Activated CD4-positive, alpha-beta memory T cell treated with anti-CD3 and anti-CD28 coated beads, Interleukin-2, amount 10 ng/mL, durations not matched to agents 7 days and 5 days (primary cell): ENCODE measurements around the gene LAMB3. TPM values are rescaled to one million over a fixed set of nuclear protein-coding genes. Genes with fewer than 3 reads are reported as not detected.
A peak's percentile ranks its signal among the peaks of the same experiment; 100 is the strongest.

Experiments used
- CTCF ChIA-PET: fragments of 350-600 bp; sonication (Branson Sonifier 250); formaldehyde crosslinking; loops from one replicate; lab custom pipeline; 2021; ENCODE audit warnings: antibody characterized with exemption, inconsistent platforms; lab: Charles Lee
- POLR2A ChIA-PET: fragments of 350-600 bp; sonication (Branson Sonifier 250); formaldehyde crosslinking; loops from one replicate; lab custom pipeline; 2021; ENCODE audit warnings: antibody characterized with exemption; lab: Charles Lee
- DNase-seq: peaks from one replicate; pipeline ENCODE4 v3.0.0-alpha.2; 2020
- H3K27ac Mint-ChIP-seq: one replicate; pipeline ENCODE4 v1.8.0; 2021; ENCODE audit warnings: mild to moderate bottlenecking, mixed read lengths
- H3K27me3 Mint-ChIP-seq: one replicate; pipeline ENCODE4 v1.8.0; 2021; ENCODE audit warnings: mixed read lengths
- H3K36me3 Mint-ChIP-seq: one replicate; pipeline ENCODE4 v1.8.0; 2021; ENCODE audit warnings: low read depth, mixed read lengths
- H3K4me1 Mint-ChIP-seq: one replicate; pipeline ENCODE4 v1.8.0; 2021; ENCODE audit warnings: mixed read lengths
- H3K4me3 Mint-ChIP-seq: one replicate; pipeline ENCODE4 v1.8.0; 2021; ENCODE audit warnings: mild to moderate bottlenecking, mixed read lengths
- H3K9me3 Mint-ChIP-seq: one replicate; pipeline ENCODE4 v1.8.0; 2021; ENCODE audit warnings: mixed read lengths
- total RNA-seq, 2 experiments: library from RNA; stranded (reverse); gene quantifications; one replicate each; pipeline ENCODE4 v1.2.3, GENCODE V29; 2021

The LAMB3 gene
- total RNA-seq, 2 experiments from 2014 or later = 4.2 to 4.4 TPM

DNA sequence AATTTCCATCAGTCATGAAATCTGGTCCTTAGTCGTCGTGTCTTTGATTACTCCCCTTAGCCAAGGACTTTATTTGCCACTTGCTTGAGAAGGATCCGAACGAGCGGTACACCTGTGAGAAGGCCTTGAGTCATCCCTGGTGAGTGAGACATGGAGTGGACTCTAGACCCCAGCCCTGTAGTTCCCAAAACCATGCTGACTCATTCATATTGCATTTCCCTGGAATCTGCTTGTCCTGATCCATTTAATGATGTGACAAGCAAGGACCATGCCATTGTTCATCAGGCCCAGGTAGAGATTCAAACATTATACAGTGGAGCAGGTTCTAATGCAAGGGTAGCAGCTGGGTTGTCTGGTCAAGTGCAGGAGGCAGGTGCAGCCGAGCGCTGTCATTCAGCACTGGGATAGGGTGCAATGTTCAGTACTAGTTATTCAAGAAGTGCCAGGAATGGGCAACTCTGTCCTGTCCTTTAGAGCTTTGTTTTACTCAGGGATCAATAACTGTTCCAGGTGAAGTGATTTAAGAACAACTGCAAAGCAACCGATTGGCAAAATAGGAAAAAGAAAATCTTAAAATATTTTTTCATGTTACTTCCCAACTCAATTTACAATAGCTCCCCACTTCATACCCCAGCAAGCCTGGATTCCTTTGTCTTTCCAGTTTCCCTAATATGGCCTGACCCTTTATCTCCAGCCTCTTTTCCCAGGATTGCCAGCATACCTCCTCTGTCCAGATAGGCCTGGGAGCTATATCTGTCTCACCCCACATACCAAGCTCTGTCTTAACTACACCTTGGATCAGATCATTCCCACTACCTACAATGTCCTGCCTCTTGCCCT lies 42.2 kb downstream of the LAMB3 start:
- H3K36me3 Mint-ChIP-seq = peaks cover 3% of the 10 kb centered on the region
- no peaks in the 10 kb centered on the region for H3K27me3 Mint-ChIP-seq
- CTCF ChIA-PET = interaction anchor here (1.0 to 1.7 kb wide), 4 partner anchors 14 to 167 kb away, joined by 3 to 5 read pairs (median 4); no protein-coding TSS in a partner anchor
- no peaks in the 10 kb centered on the region for H3K9me3 Mint-ChIP-seq
- H3K27ac Mint-ChIP-seq = no peak overlapping the region
- POLR2A ChIA-PET = no interaction called here
- no peak overlapping the region for H3K4me3 Mint-ChIP-seq
- peaks cover 27% of the 10 kb centered on the region for H3K4me1 Mint-ChIP-seq
- DNase-seq = no peak

DNA sequence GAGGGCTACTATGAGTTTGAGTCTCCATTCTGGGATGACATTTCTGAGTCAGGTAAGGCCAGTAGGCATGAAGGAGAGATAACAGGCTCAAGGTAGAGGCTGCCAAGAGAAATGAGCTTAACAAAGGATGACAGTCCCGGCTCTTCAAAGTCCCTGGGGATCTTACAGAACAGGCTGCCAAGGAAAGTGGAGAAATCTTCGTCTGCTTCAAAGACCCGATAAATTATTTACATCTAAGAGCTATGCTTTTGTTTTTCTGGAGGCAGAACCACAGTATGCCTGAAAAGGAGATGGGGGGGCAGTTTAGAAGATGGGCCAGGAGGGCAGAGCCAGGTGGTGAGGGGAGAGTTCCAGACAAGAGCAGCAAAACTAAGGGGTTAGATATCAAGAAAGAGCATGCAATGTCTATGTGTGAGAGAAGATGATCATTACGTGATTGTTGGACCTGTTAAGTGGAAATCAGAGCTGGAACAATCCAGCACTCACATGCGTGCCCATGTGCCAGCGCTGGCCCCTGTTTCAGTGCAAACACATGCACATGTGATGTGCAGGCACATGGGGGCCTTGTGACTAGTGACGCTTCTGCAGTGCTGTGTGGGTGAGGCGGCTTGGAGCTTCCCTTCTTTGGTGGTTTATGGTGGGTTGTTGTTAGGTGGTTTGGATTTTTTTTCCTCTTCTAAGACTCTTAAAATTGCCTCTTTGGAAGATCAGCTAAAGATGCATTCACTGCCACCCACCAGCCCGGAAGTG lies 43.0 kb downstream of the LAMB3 start:
- POLR2A ChIA-PET = no interaction called here
- Mint-ChIP-seq H3K4me3 (no peak overlapping the region), H3K4me1 (peaks cover 30% of the 10 kb centered on the region), H3K9me3 (no peaks in the 10 kb centered on the region), H3K27me3 (no peaks in the 10 kb centered on the region), H3K36me3 (no peaks in the 10 kb centered on the region), H3K27ac (no peak overlapping the region)
- CTCF ChIA-PET = interaction anchor here (0.7 to 1.7 kb wide), 3 partner anchors 10 to 43 kb away, joined by 4 to 5 read pairs (median 4); no protein-coding TSS in a partner anchor
- DNase-seq = no peak

DNA sequence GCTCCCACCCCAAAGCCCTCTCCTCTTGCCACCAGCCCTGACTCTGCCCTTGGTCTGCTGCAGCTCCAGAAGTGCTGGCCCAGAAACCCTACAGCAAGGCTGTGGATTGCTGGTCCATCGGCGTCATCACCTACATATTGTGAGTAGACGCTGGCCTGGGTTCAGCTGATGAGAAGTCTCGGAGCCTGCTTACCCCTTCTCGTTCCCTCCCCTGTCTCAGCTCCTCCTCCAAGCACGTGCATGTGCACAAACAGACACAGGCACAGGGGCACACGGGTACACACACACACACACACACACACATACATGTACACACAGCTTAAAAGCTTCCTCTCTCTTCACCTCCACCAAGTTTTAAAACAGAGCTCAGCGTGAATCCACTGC lies 44.4 kb downstream of the LAMB3 start:
- POLR2A ChIA-PET = interaction anchor here (1.2 kb wide), 1 partner anchor 68 kb away, joined by 3 read pairs; the partner anchor contains the start of gene G0S2
- peaks cover 24% of the 10 kb centered on the region for H3K4me1 Mint-ChIP-seq
- CTCF ChIA-PET = interaction anchor here (1.4 to 1.9 kb wide), 3 partner anchors 10 to 40 kb away, joined by 3 to 5 read pairs (median 5); no protein-coding TSS in a partner anchor
- H3K27me3 Mint-ChIP-seq = no peaks in the 10 kb centered on the region
- no peak overlapping the region for H3K4me3 Mint-ChIP-seq
- no peaks in the 10 kb centered on the region for H3K9me3 Mint-ChIP-seq
- DNase-seq = no peak
- H3K36me3 Mint-ChIP-seq = no peaks in the 10 kb centered on the region
- H3K27ac Mint-ChIP-seq = no peak overlapping the region

DNA sequence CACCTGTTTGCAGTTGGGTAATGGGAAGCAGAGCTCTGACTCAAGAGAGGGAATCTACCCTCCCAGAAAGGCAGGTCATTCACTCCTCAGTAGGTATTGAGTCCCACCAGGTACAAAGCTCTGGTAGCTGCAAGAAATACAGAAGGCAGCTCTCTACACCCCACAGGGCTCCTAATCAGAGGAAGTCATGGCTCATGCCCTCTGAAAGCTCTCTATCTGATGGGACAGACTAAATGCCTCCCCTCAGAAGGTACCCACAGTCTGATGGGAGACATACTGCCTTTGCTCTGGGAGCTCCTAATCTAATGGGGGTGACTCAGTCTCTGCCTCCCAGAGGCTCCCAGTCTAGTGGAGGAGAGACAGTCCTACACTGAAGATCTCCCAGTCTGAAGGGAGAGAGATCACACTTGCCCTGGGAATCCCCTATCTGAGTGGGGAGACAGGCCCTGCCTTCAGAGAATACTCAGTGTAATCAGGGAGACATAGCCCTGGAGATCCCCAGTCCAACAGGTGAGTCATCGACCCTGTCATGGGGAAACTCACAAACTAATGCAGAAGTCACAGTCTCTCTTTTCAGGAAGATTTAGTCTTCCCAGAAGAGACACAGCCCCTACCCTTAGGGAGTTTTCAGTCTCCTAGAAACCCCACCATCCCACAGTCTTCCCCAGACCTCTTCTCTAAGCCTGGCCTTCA lies 45.0 kb downstream of the LAMB3 start:
- no peak for DNase-seq
- Mint-ChIP-seq H3K4me1 (peaks cover 19% of the 10 kb centered on the region), H3K4me3 (no peak overlapping the region)

DNA sequence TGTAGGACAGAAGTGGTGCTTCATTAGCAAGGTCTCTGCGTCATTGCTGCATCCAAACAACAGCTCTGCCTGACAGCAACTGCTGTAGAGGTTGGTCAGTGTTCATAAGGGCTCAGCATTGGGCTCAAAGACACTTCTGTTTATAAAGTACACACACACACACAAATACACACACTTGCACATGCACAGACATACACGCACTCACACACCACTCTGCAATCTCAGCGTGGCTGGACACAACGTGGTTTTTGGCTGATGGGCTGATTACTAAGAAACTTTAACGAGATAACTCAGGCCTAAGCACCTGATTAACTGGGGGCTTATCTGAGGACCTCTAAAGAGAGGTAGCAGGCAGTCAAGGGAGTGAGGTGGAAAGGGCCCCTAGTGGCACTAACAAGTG lies 48.3 kb downstream of the LAMB3 start:
- no peak overlapping the region for H3K4me3 Mint-ChIP-seq
- H3K4me1 Mint-ChIP-seq = peaks cover 10% of the 10 kb centered on the region
- ChIA-PET POLR2A (no interaction called here), CTCF (interaction anchor here (1.0 to 2.6 kb wide), 4 partner anchors 85 to 145 kb away, joined by 4 to 14 read pairs (median 6); no protein-coding TSS in a partner anchor)
- no peak for DNase-seq
- no peak overlapping the region for H3K27ac Mint-ChIP-seq
- H3K36me3 Mint-ChIP-seq = no peaks in the 10 kb centered on the region
- H3K9me3 Mint-ChIP-seq = no peaks in the 10 kb centered on the region
- peaks cover 20% of the 10 kb centered on the region for H3K27me3 Mint-ChIP-seq

More for the DNA sequence above, 45.0 kb downstream of the LAMB3 start:
- ChIA-PET POLR2A (interaction anchor here (1.2 kb wide), 1 partner anchor 68 kb away, joined by 3 read pairs; the partner anchor contains the start of gene G0S2), CTCF (interaction anchor here (1.4 to 1.9 kb wide), 4 partner anchors 10 to 141 kb away, joined by 3 to 5 read pairs (median 4); no protein-coding TSS in a partner anchor)
- no peaks in the 10 kb centered on the region for H3K36me3 Mint-ChIP-seq
- no peaks in the 10 kb centered on the region for H3K27me3 Mint-ChIP-seq
- H3K27ac Mint-ChIP-seq = no peak overlapping the region
- no peaks in the 10 kb centered on the region for H3K9me3 Mint-ChIP-seq

DNA sequence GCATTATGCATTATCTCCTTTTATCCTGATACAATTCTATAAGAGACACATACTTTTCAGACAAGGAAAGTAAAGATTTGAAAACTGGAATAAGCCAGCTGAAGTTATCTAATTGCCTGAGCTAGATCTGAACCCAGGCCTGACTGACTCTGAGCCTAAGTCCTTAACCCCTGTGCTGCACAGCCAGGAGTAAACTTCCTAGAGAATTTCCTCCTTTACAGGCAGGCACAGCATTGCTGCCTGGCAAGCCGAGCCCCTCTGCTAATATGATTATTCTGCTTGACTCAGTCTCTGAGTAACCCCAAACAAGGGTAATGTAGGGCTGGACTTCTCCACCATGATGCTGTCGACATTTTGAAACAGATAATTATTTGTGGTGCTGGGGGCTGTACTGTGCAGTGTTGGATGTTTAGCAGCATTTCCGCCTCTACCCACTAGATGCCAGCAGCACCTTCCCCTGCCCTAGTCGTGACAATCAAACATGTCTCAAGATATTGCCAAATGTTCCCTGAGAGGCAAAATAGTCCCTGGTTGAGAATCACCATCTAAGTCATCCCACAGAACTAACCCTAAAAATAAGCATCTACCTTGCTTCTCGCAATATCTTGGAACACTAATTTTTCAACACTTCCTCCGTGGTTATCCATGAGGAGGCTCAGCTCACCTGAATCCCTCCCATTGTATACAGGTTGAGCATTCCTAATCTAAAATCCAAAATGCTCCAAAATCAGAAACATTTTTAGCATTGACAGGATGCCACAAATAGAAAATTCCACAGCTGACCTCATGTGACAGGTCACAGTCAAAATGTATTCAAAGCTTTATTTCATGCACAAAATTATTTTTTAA lies 50.2 kb downstream of the LAMB3 start:
- CTCF ChIA-PET = interaction anchor here (0.7 to 2.6 kb wide), 13 partner anchors 10 to 147 kb away, joined by 3 to 14 read pairs (median 4); partner anchors contain the start of gene G0S2
- Mint-ChIP-seq H3K4me1 (peaks cover 10% of the 10 kb centered on the region), H3K4me3 (no peak overlapping the region), H3K27ac (no peak overlapping the region), H3K27me3 (peaks cover 23% of the 10 kb centered on the region), H3K9me3 (no peaks in the 10 kb centered on the region), H3K36me3 (no peaks in the 10 kb centered on the region)
- POLR2A ChIA-PET = no interaction called here
- peak; percentile 57 for DNase-seq

DNA sequence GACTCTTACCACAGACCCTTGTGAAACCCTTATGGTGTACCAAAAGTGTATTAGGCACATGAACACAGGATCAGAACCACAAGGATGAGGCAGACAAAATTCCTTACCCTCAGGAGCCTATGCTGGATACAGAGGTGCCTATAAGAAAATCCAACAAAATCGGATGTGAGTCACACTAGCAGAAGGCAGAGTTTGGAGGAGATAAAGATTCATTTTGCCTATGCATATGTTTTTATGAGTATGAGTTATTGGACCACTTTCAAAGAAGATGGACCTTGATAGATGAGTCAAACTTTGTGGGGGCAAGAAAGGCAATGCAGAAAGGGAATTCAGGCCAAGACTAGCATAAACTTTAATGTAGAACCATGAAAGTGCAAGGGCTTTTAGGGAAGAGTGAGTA lies 51.7 kb downstream of the LAMB3 start:
- DNase-seq = no peak
- no peaks in the 10 kb centered on the region for H3K9me3 Mint-ChIP-seq
- ChIA-PET POLR2A (no interaction called here), CTCF (interaction anchor here (0.9 to 1.5 kb wide), 5 partner anchors 24 to 150 kb away, joined by 3 to 5 read pairs (median 4); no protein-coding TSS in a partner anchor)
- peaks cover 24% of the 10 kb centered on the region for H3K27me3 Mint-ChIP-seq
- H3K27ac Mint-ChIP-seq = no peak overlapping the region
- H3K4me1 Mint-ChIP-seq = peaks cover 7% of the 10 kb centered on the region
- no peak overlapping the region for H3K4me3 Mint-ChIP-seq
- no peaks in the 10 kb centered on the region for H3K36me3 Mint-ChIP-seq

DNA sequence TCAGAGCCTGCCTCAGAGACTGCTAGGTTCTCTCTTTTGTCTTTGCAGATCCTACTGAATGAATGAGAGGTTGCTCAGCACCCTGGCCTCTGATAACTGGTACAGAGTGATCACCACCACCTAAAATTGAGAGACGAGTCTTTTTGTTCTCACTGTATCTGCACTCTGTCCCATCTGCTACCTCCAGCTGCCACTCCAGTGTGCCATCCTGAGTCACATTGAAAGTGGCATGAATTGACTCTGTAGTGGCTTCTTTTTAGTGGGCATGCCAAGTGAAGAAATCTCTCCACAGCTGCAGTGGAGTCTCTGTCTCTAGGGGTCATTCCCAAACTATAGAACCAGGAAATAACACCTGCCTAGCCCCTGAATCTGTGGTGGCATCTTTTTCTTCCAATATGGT lies 54.0 kb downstream of the LAMB3 start:
- no peak for DNase-seq
- no peak overlapping the region for H3K4me3 Mint-ChIP-seq
- H3K27ac Mint-ChIP-seq = no peak overlapping the region
- no peaks in the 10 kb centered on the region for H3K9me3 Mint-ChIP-seq
- no peaks in the 10 kb centered on the region for H3K36me3 Mint-ChIP-seq
- peaks cover 37% of the 10 kb centered on the region for H3K27me3 Mint-ChIP-seq
- H3K4me1 Mint-ChIP-seq = peaks cover 2% of the 10 kb centered on the region
- CTCF ChIA-PET = interaction anchor here (0.9 to 1.2 kb wide), 5 partner anchors 9 to 95 kb away, joined by 3 to 5 read pairs (median 3); no protein-coding TSS in a partner anchor
- POLR2A ChIA-PET = no interaction called here

DNA sequence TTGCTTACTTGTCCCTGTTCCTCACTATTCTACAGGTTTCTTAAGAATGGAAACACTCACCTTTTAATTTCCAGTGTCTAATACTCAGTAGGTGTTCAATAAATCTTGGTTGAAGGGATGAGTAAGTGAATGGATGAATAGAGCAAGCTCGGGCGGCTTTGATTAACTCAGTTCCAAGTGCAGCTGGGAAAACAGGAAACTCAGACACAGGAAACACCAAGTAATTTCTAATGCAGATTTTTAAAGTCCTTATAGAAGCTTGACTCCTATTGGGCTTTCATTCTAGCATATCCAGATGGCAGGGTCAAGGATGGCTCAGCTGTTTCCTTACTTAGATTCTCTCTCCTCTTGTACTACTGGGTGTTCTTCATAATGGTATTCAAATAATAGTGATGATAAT lies 54.7 kb downstream of the LAMB3 start:
- Mint-ChIP-seq H3K4me3 (no peak overlapping the region), H3K27ac (no peak overlapping the region), H3K36me3 (no peaks in the 10 kb centered on the region), H3K9me3 (no peaks in the 10 kb centered on the region), H3K27me3 (peaks cover 39% of the 10 kb centered on the region), H3K4me1 (peaks cover 2% of the 10 kb centered on the region)
- ChIA-PET POLR2A (no interaction called here), CTCF (interaction anchor here (0.6 to 1.2 kb wide), 8 partner anchors 10 to 95 kb away, joined by 3 to 5 read pairs (median 3); no protein-coding TSS in a partner anchor)
- no peak for DNase-seq

DNA sequence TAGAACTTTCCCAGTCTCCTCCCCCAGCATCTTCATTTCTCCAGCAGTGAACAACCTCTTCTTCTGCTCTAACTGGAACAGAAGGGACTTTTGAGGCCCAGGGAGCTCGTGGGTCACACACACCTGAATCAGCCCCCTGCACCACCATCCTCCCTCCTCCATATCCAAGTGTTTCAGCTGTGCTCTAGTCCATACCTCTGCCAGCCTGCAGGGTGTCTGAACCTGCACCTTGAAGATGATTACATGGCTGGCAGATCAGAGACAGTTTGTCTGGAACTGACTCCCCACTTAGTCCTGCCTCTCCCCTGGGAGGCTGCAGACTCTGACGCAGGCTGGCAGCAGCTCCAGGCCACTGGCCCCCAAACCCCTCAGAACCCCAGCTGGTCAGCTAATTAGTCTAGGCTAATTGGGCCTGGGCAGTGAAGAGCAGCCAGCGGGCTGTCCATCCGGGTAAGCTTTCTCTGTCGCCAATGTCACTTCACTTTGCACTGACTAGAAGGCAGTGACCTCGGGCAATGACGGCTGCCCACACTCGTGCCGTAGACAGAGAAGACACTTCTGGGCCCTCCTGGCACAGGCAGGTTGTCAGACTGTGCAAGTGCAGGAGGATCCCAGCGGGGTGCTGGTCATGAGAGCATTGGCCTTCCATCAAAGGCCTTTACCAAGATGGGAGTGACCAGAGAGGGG lies 56.5 kb downstream of the LAMB3 start:
- Mint-ChIP-seq H3K36me3 (no peaks in the 10 kb centered on the region), H3K4me3 (no peak overlapping the region), H3K27me3 (peaks cover 34% of the 10 kb centered on the region), H3K9me3 (no peaks in the 10 kb centered on the region), H3K4me1 (no peaks in the 10 kb centered on the region), H3K27ac (no peak overlapping the region)
- no peak for DNase-seq
- POLR2A ChIA-PET = interaction anchor here (0.9 kb wide), 1 partner anchor 12 kb away, joined by 3 read pairs; the partner anchor contains the start of gene CAMK1G
- CTCF ChIA-PET = interaction anchor here (1.4 kb wide), 1 partner anchor 152 kb away, joined by 3 read pairs; no protein-coding TSS in a partner anchor

DNA sequence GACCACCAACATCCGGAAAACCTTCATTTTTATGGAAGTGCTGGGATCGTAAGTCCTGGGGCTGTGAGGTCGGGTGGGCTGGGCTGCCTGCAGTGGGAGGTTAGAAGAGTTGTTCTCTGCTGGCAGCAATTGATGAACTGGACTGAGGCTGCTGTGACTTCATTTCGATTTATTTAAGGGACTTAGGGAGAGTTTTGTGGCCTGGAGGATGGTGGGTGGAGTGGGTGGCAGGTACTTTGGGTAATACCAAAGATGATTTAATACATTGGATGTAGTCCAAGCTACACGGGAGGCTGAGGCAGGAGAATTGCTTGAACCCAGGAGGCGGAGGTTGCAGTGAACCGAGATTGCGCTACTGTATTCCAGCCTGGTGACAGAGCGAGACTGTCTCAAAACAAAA lies 57.2 kb downstream of the LAMB3 start:
- Mint-ChIP-seq H3K9me3 (no peaks in the 10 kb centered on the region), H3K27ac (no peak overlapping the region), H3K4me3 (no peak overlapping the region), H3K27me3 (peaks cover 31% of the 10 kb centered on the region), H3K36me3 (no peaks in the 10 kb centered on the region), H3K4me1 (no peaks in the 10 kb centered on the region)
- ChIA-PET CTCF (interaction anchor here (1.7 kb wide), 1 partner anchor 17 kb away, joined by 5 read pairs; no protein-coding TSS in a partner anchor), POLR2A (interaction anchor here (0.9 kb wide), 1 partner anchor 12 kb away, joined by 3 read pairs; the partner anchor contains the start of gene CAMK1G)
- DNase-seq = no peak
